ENCODE results near the gene SLC38A7.

GRCh38 chr16:58655215-58655596 is 29.4 kb downstream of the SLC38A7 start:
- no peak for TF ChIP-seq POLR2A (IDR thresholded peaks at IDR 0.05)
- TF ChIP-seq CTCF (IDR thresholded peaks at IDR 0.05) = no peak
